Testis (tissue), 2 donors: Measurements from ENCODE around the gene DAP3.

ENCODE experiments used
- CTCF ChIP-seq, 3 experiments: fragments of 450-650 bp in 2 of 3; fragments of 200-600 bp in 1 of 3; sonication (generic) in 1 of 3; IDR thresholded peaks; one replicate each; pipeline ENCODE4 v1.5.1; 2016 to 2019; ENCODE audit warnings: antibody characterized with exemption in 3 of 3, mild to moderate bottlenecking in 2 of 3, moderate library complexity in 1 of 3
- POLR2A ChIP-seq: fragments of 450-650 bp; IDR thresholded peaks from one replicate; pipeline ENCODE4 v1.6.1; 2017; ENCODE audit warnings: antibody characterized with exemption, mild to moderate bottlenecking, moderate library complexity

- TF ChIP-seq POLR2A = no peak
- no peak for TF ChIP-seq CTCF (IDR thresholded peaks at IDR 0.05)
These were observed 19.4 kb upstream of the DAP3 start for GRCh38 chr1:155669233-155670162.
